Lung (tissue), 12 donors: ENCODE data around the gene AGGF1. TPM values are rescaled to one million over a fixed set of nuclear protein-coding genes. Genes with fewer than 3 reads are reported as not detected.

Experiments used
- ATAC-seq: fragments of 200-7000 bp; cut with Tn5 transposase; one replicate; pipeline ENCODE4 v1.9.1; 2020; ENCODE audit warnings: moderate number of reproducible peaks; ENCODE audit not compliant: insufficient read depth, low FRiP score
- DNase-seq, 3 donors: peaks; one replicate each; pipeline ENCODE4 v3.0.0-alpha.2; 2013 to 2017
- H3K27ac ChIP-seq, 2 donors: one replicate each; pipeline ENCODE4 v1.5.1; 2013; ENCODE audit warnings: mild to moderate bottlenecking in 2 of 2, moderate library complexity in 2 of 2, control low read depth in 1 of 2, inconsistent platforms in 1 of 2, low read depth in 1 of 2, low read length in 1 of 2
- H3K27me3 ChIP-seq, 3 donors: one replicate each; pipeline ENCODE4 v1.5.1; 2013; ENCODE audit warnings: low read length in 2 of 3; ENCODE audit not compliant: control insufficient read depth in 3 of 3, insufficient read depth in 3 of 3
- H3K36me3 ChIP-seq, 4 donors: one replicate each; pipeline ENCODE4 v1.5.1; 2013; ENCODE audit warnings: low read length in 4 of 4, mild to moderate bottlenecking in 1 of 4, moderate library complexity in 1 of 4; ENCODE audit not compliant: control insufficient read depth in 4 of 4, insufficient read depth in 4 of 4
- H3K4me1 ChIP-seq, 5 donors: one replicate each; pipeline ENCODE4 v1.5.1; 2013; ENCODE audit warnings: low read length in 5 of 5, mild to moderate bottlenecking in 2 of 5, moderate library complexity in 1 of 5; ENCODE audit not compliant: control insufficient read depth in 5 of 5, insufficient read depth in 5 of 5
- H3K4me3 ChIP-seq: one replicate; pipeline ENCODE4 v1.5.1; 2013; ENCODE audit warnings: mild to moderate bottlenecking, control low read depth, moderate library complexity
- H3K9ac ChIP-seq, 2 donors: one replicate each; pipeline ENCODE4 v1.5.1; 2013; ENCODE audit warnings: low read length in 2 of 2, control low read depth in 1 of 2; ENCODE audit not compliant: insufficient read depth in 1 of 2
- H3K9me3 ChIP-seq, 4 donors: one replicate each; pipeline ENCODE4 v1.5.1; 2013; ENCODE audit warnings: low read length in 3 of 4, mild to moderate bottlenecking in 1 of 4, moderate library complexity in 1 of 4; ENCODE audit not compliant: control insufficient read depth in 4 of 4, insufficient read depth in 3 of 4
- WGBS, 2 donors: extraction: QIAGEN DNeasy Blood & Tissue Kit; methylation state at CpG; one replicate each; pipeline ENCODE4 v1.1.7; 2013; 5-methylcytosine and 5-hydroxymethylcytosine counted together
- polyA plus RNA-seq, 2 donors: library from polyadenylated mRNA; stranded (reverse); fragments of 200-250 nt; gene quantifications; one replicate each; pipeline ENCODE4 v1.2.1, GENCODE V29; 2013
- total RNA-seq, 2 donors: library from RNA; depleted of rRNA in 1 of 2; stranded (reverse); fragments of >200 nt in 1 of 2; gene quantifications; one replicate each; pipeline ENCODE4 v1.2.1, GENCODE V29; 2014 to 2021
- TF ChIP-seq, protein P1 (sequence below): IDR thresholded peaks from 2 replicates; pipeline ENCODE4 v1.5.1; 2012; ENCODE audit warnings: mild to moderate bottlenecking; ENCODE audit errors: control extremely low read depth, extremely low read depth
- donor health status: control.
- donor health status: control.
- donor health status: Bipolar disorder and iron deficiency.
- donor health status: healthy.
- donor health status: DM: yes; HTN: yes; CAD: no.

Gene AGGF1
- total and polyA plus RNA-seq, 4 donors: 7.7 to 29.9 (median 16.5) TPM

DNA sequence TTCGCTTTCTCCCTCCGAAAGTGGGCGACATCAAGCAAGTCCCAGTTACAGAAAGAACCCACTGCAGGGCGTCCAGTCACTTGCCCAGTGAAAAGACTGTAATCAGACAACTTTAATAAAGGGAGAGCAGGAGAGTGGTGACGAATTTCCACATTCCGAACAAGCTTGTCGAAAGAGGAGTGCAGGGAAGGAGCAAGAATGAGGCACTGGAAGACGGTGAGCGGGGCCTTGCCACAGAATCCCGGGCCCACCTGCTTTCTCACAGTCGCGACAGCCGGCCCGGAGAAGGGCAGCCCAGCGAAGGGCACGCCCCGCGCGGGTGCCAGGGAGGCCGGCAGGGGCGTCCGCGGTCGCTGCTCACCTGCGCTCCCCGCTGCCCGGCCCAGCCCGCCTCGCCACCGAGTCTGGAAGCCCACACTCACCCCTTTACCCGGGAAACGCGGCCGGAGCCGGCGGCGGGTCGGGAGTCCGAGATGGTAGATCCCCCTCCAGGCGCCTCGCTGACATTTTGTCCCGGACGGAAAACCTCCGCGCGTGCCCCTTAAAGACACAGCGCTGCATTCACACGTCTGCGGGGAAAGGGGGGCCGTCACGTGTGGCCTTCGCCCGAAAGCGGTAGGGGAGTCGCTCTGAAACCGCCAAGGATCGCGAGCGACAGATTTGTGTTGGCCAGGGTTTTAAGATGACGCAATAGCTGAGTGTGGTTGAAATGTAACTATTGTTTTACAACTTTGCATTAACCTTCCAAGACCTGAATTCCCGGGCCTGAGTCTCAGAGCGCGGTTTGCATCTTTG lies 56.7 kb downstream of the AGGF1 start, which contains the start of gene ZBED3:
Gene ZBED3, minus strand, starts transcription at position 597 of the 795 bp plus-strand sequence. CDS start 9,407 bp downstream, outside the sequence.
- peak within 1 kb of the TSS; percentile 88 to 97 for H3K27ac ChIP-seq
- ATAC-seq: peak; percentile 70
- no peaks in the 10 kb centered on the region for H3K9me3 ChIP-seq
- WGBS, 2 donors: 0% methylated on average over 63 of the region's 63 CpGs
- H3K4me3 ChIP-seq: peak within 1 kb of the TSS; percentile 71
- no peaks in the 10 kb centered on the region for H3K27me3 ChIP-seq
- TF ChIP-seq, protein P1, sequence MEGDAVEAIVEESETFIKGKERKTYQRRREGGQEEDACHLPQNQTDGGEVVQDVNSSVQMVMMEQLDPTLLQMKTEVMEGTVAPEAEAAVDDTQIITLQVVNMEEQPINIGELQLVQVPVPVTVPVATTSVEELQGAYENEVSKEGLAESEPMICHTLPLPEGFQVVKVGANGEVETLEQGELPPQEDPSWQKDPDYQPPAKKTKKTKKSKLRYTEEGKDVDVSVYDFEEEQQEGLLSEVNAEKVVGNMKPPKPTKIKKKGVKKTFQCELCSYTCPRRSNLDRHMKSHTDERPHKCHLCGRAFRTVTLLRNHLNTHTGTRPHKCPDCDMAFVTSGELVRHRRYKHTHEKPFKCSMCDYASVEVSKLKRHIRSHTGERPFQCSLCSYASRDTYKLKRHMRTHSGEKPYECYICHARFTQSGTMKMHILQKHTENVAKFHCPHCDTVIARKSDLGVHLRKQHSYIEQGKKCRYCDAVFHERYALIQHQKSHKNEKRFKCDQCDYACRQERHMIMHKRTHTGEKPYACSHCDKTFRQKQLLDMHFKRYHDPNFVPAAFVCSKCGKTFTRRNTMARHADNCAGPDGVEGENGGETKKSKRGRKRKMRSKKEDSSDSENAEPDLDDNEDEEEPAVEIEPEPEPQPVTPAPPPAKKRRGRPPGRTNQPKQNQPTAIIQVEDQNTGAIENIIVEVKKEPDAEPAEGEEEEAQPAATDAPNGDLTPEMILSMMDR: no peak
- peak; percentile 90 to 97 (median 95) for DNase-seq
- peak within 1 kb of the TSS; percentile 95 to 99 for H3K9ac ChIP-seq
- H3K36me3 ChIP-seq: peaks cover 0 to 3% (median 1%) of the 10 kb centered on the region in 4 donors
- H3K4me1 ChIP-seq: peaks cover 0 to 19% (median 9%) of the 10 kb centered on the region in 5 donors

DNA sequence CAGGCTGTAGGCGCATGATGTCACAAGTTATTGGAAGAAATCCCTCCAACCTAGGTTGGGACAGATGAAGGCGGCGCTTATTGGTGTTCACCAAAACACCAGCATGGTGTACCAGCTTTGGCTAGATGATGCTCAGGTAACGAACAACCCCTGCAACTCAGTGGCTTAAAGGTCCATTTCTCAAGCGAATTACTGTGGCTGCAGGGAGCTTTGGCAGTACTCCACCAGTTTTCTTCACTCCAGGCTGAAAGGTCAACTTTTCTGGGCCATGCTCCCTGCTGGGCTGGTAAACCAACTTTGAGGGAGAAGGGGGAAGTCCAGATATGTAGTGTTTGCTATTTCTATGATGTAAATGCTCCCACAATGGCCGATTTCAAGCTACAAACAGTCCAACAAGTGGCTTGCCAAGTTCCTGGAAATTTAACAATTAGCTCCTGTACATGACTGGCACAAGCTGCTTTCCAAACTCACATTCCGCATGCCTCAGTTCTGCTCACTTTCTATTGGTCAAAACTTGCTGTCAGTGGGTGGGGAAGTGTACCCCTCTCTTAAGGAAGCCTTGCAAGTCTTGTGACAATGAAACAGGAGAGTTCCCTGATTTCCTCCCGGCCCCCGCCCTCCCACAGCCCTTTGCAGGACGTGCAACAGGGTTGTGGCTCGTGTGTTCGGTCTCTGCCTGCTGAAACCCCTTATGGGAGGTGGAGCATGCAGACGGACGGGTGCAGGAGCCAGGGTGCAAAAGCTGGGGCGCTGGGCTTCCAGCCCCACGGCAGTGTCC lies 57.5 kb downstream of the AGGF1 start:
- peak overlapping the region; percentile 88 to 97 for H3K27ac ChIP-seq
- ATAC-seq (peak; percentile 72), DNase-seq (peak; percentile 81 to 92 (median 92))
- no peaks in the 10 kb centered on the region for H3K27me3 ChIP-seq
- TF ChIP-seq, protein P1: no peak
- WGBS, 2 donors: 12 to 13% methylated on average over 16 of the region's 16 CpGs
- H3K9ac ChIP-seq: peak overlapping the region; percentile 95 to 99
- H3K4me1 ChIP-seq: peaks cover 0 to 19% (median 9%) of the 10 kb centered on the region in 5 donors
- peaks cover 0 to 3% (median under 1%) of the 10 kb centered on the region in 4 donors for H3K36me3 ChIP-seq
- no peaks in the 10 kb centered on the region for H3K9me3 ChIP-seq
- H3K4me3 ChIP-seq: peak overlapping the region; percentile 71

DNA sequence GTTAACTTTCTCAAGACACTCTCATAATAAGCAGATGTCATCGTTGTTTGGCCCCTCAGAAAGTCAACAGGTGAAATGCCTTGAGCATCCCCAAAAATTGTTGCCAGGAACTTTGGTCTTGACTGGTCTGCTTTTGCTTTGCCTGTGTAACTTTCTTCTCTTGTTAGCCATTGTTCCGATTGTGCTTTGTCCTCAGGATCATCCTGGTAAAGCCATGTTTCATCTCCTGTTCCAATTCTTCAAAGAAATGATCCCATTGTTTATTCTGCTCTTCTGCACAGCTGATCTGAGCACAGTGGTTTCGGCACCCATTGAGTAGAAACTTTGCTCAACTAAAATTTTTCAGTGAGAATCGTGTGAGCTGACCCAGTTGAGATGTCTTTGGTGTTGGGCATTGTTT lies 65.0 kb downstream of the AGGF1 start:
- no peak overlapping the region for H3K4me3 ChIP-seq
- no peaks in the 10 kb centered on the region for H3K4me1 ChIP-seq
- TF ChIP-seq, protein P1: no peak
- WGBS, 2 donors: 94 to 98% methylated on average over 4 of the region's 4 CpGs
- peaks cover 0 to 2% (median 0%) of the 10 kb centered on the region in 4 donors for H3K36me3 ChIP-seq
- no peaks in the 10 kb centered on the region for H3K27me3 ChIP-seq
- no peak overlapping the region for H3K9ac ChIP-seq
- no peaks in the 10 kb centered on the region for H3K9me3 ChIP-seq
- no peak for ATAC-seq
- DNase-seq: no peak
- H3K27ac ChIP-seq: no peak overlapping the region
